SKM-1 treated with dmso at 0.1 percent for 144 hours (cell line): ENCODE data around the gene CDON.
A peak's percentile ranks its signal among the peaks of the same experiment; 100 is the strongest.
"Not testable (repeated sequence)": the region's sequence is repeated elsewhere in the genome, so short reads cannot be mapped to it uniquely, and the experiment has no call there.

Experiments
- DNase-seq: peaks from one replicate; lab custom pipeline; 2025; ENCODE audit not compliant: unreplicated experiment; lab: John Stamatoyannopoulos, UW

CDON gene

DNA sequence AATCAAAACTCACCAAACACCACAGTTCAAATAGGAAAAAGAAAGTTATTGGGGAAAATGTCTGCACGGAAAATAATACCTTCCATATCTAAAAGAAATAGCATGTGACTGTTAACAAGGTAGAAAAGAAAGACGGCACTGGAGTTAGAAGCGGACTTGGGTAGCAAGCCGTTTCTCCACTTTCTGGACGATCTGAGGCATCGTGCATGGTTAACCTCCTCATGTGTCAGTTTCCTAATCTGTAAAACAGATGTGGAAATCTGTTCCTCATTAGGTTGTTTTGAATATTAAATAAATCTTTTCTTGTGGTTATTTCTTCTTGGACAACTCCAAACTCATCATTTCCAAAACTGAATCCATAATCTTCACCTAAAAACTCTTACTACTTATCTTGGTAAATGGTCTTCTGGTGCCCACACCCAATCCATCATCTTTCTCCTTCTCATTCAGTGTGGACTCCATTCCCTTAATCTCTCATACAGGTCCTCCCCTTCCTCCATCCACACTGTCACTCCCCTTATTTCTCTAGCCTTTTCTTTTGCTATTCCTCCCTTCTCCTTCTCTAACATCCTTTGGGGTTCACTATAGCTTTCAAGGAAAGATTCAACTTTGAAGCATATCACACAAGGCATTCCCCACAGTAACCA lies 63.3 kb downstream of the CDON start:
- DNase-seq = no peak

DNA sequence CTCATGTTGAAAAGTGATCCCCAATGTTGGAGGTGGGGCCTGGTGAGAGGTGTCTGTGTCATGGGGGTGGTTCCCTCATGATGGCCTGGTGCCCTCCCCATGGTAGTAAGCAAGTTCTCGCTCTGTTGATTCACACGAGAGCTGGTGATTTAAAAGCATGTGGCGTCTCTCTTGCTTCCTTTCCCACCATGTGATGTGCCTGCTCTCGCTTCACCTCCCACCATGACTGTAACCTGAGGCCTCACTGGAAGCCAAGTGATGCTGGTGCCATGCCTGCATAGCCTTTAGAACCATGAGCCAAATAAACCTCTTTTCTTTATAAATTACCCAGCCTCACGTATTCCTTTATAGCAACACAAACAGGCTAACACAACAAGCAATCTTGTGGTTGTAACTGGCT lies 64.4 kb downstream of the CDON start:
- no peak for DNase-seq

DNA sequence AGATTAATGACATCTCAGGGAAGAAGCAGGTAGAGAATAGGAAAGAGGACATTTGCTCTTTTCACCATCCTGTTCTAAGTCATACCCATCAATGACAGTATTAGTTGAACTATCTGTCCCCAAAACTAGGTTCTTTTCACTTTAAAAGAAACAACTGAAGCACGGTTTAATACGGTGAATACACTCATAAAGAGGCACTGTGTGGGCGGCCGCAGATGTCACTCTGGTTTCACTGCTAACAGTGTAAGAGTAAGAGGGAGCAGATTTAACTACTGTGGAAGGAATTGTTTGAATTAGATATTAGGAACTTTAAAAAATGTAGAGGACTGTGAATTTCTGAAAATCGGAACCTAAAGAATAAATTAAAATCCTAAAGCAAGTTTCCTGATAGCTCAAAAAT lies 67.4 kb downstream of the CDON start:
- DNase-seq = no peak

DNA sequence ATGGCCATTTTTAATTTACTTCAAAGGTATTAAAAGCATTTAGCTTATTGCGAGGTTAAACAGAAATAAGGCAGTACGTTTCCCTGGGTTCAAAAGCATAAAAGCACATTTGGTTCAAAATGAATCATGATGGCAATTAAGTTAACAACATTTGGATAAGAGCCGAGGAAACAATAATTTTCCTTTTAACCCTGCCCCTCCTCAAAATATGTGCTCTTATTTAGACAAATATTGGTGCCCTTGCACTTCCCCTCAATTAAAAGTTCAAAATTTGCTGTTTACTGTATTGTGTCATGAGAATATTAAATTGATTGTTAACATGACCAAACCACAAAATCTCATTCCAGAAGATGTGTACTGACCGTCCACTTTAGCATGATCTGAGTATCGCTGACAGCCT lies 68.2 kb downstream of the CDON start:
- no peak for DNase-seq

DNA sequence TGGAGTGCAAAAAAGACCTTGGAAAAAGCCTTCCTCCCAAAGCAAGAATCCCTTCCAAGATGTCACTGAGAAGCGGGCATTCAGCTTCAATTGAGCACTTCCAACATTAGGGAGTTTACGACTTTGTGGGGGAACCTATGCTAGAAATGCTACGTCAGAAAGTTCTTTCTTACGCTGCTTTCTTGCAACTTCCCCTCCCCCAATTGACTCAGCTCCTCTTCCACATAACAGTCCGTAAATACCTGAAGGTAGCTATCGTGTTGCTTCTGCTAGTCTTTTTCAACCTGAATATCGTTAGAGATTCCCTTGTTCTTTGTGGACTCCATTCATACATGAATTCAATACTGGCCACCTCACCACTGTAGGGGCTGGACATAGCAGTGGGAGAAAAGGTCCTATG lies 69.8 kb downstream of the CDON start:
- no peak for DNase-seq

DNA sequence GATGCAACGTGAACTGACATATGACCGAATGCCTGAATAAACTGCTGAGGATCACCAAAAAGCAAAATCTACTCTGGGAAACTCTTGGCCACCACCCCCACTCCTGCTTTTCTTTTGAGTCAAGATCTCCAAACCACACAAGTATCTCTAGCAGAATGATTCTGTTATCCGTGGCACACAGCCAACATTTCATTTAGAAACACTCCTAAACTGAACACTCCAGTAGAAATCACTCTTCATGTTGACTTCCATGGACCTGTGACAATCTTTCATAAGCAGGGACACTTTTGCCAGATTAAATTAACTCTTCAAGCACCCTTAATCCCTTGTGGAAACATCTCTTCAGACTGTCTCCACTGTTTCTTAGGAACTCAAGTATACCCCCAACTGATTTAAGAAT lies 72.4 kb downstream of the CDON start:
- no peak for DNase-seq

DNA sequence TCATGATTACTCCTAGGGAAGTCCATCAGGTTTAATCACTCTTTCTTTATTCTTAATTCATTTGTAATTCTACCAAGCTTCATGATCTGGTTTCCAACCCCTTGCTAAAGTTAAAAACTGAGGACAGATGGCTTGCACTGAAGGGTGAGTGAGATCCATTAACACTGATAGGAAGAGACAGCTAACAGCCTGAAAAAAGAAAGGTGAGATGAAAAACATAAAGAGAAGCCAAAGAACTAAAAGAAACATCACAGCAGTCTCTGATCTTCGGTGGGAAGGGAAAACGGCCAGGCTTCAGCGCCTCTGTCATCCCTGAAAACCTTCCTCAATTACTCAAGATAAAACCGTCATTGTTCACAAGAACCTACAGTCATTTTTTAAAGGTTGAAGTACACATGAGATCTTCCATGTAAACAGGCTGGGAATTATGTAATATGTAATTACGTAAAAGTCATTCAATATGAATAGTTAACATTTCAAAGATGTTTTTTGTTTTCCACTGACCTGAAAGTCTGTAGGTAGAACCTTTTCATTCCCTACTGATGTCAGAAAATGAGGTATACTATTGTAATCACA lies 75.5 kb downstream of the CDON start:
- DNase-seq = no peak

DNA sequence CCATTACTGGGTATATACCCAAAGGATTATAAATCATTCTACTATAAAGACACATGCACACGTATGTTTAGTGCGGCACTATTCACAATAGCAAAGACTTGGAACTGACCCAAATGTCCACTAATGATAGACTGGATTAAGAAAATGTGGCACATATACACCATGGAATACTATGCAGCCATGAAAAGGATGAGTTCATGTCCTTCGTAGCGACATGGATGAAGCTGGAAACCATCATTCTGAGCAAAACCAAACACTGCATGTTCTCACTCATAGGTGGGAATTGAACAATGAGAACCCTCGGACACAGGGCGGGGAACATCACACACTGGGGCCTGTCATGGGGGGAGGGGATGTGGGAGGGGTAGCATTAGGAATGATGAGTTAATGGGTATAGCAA lies 76.7 kb downstream of the CDON start:
- DNase-seq = not testable (repeated sequence)

DNA sequence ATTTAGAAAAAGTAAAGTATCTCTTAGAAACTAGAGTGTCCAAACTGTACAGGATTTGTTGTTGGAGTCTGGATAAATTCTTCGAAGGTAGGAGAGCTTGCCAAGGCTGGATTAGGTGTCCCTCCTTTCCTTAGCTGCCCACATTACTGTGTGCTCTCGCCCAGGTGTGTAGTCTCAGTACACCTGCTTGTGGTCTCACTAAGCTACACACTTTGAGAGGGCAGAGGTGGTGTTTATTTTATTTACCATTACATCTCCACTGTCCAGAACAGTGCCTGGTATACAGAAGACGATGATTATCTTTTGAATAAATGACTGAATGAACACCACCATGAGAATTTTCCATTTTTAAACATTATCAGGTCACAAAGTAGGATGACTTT lies 80.3 kb downstream of the CDON start:
- DNase-seq = no peak

DNA sequence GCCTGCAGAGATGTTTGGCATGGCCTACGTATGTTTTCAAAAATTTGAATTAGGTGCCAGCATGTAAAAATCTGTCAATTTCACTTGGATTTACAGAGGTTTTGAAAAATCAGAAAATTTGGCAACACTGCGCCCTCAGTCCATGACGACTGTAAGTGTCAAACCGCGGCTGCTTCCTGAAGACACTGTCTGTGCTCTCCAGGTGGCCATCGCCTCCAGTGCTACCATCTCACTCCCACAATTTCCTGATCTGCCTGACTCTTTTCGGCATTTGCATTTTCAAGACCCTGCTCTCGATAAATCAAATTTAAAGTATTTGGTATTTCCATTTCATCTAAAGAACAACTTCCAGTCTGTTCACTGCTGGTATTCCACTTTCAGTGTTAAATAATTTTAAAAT lies 82.2 kb downstream of the CDON start:
- no peak for DNase-seq

DNA sequence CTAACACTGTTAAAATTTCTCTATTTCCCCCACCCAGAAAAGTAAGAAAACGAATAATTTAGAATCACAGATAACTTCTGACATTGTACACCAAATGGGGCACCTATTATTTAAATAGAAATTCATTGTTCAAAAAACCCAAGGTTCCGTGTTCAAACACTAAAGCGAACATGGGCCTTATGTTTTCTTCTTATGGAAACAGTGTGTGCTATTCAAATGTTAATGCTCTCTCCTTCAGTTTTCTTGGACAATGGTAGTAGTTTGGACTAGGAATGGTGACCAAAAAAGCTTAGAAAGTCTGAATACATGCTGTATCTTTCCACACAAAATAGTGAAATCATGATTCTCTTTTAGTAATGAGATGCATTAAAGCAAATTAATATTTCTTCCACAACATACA lies 83.2 kb downstream of the CDON start:
- DNase-seq = no peak

DNA sequence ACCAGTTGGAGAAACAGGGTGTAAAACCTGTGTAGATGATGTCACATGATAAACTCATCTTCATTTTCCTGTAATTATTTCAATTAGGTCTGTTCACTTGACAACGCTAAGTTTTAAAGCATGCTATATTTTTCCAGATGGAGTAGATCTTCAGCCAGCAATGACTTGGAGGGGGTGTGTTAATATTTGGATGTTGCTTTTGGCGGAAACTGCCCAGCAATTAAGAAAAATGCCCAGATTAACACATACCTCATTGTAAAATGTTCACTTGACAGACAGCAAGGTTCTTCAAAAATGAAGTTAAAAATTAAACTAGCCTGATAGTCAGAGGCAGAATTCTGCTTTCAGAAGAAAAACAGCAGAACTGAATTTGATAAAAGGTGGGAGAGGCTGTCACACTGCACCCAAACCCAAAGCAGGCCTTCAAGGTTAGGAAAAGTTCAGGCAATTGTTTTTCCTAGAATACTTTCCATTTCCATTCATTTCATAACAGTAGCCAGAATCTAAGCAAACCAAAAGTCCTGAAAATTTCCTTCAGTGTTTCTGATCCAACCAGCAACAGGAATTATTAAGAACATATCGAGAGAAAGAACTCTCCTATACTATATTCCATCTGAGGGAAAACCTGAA lies 83.8 kb downstream of the CDON start:
- DNase-seq = no peak

DNA sequence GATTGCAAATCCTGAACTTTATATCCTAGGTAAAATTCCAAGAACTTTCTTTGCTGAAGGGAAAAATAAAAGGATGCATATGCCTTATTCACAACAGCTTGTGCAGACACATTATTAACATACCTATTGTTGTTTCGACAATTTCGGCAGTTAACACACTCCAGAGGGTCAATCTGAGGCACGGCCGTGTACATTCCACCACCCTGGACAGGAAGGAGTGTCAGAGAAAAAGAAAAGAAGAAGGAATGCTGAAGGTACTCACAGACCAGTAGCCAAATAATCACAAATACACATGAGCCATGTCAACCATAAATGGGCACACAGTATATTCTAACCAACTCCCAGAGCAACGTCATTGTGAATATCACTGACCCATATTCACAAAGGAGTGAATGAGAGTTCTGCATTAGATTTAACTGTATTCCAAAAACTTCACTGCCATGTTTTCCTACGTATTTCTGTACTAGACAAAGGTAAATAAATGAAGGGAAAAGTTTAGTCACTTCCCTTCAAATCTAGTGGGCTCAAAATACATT lies 84.4 kb downstream of the CDON start:
- no peak for DNase-seq

DNA sequence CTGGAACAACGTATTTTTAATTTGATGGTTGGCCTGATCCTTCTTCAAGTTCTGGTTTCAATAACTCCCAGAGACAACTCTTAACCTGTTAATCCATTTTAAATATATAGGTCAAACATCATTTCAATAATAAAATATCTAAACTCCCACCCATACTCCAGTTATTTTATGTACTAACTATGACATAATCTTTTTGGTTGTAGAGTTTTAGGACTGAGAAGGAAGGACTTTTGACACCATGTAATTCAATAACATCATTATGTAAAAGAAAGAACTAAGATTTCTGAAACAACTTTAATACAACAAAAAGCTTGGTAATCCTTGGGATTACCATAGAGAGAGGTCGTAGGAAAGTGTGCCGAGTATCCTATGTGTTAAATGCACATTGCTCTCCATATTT lies 85.3 kb downstream of the CDON start:
- no peak for DNase-seq

DNA sequence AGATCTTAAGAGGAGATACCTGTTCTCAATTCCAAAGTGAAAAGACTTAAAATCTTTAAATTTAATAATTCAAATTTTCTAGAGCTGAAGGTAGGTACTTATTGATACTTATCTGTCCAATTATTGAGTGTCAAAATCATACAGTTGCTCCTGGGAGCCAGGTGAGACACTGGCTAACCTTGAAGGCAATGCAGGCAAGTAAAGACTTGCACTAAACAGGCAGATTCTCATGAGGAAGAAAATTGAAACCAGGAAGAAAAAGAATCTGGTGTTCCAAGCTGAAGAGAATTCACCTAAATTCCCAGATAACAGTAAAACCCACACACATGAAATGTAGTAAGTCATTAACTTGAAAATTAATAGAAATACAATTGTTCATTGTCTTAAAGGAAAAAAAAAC lies 86.5 kb downstream of the CDON start:
- no peak for DNase-seq

DNA sequence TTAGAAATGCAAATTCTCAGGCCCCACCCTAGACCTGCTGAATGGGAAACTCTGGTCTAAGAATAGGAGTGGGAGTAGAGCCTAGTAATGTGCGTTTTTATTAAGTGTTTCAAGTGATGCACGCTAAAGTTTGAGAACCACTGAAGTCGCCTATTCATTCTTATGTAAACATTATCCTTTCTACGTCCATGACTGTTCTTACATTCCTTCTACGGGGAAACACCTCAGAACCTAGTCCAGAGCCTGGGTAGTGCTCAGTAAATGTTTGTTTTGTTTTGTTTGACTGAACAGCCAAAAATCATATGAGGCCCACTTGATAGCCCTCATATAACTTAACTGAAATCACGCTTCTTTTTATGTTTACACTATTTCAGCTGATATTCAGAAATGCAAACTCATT lies 87.0 kb downstream of the CDON start:
- no peak for DNase-seq

DNA sequence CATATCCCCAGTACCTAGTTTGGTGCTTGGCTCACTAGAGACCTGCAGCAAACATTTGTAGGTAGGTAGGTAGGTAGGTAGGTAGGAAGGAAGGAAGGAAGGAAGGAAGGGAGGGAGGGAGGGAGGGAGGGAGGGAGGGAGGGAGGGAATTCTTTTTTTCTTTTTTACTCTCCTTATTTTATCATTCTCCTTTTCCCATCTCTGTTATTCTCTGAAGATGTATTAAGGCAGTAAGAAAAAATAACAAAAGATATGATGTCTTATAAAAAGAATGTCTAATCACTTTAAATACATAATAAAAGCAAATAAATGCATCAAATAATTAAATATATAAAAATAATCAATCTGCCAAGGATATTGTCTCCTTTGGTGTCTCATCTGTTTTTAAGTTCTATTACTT lies 88.4 kb downstream of the CDON start:
- no peak for DNase-seq

DNA sequence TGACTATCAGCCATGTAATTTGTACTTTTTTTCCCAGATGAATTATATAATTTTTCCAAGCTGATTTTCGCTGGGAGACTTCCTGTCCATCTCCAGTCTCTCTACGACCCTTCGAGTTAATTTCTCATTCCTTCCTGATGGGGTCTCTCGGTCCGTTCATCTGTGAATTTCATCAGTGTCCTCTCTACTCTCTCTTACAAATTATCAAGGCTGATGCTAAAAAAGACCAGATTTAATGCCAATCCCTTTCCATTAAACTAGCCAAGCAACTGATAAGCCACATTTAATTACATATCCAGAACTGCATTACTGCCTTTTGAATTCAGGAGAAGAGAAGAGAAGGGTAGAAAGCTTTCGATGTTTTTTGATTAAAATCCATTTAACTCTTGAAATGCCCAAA lies 91.0 kb downstream of the CDON start:
- DNase-seq = no peak

DNA sequence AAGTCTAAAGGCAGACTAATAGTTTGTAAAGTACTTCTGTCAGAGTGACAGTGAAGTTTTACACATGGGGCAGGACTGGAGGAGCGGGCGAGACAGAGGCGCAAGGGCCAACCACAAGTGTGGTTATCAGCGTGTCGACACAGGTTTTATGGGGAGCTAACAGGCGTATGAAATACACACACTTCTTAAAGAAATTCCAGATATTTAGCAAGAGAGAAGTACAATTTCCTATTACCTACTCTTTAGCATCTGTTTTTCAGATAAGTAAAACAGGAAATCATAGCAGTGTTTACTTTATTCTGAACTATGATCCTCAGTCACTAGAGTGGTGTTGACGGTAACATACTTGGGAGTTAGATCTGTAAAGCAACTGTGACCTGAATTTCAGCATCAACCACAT lies 94.3 kb downstream of the CDON start:
- peak; percentile 12 for DNase-seq

DNA sequence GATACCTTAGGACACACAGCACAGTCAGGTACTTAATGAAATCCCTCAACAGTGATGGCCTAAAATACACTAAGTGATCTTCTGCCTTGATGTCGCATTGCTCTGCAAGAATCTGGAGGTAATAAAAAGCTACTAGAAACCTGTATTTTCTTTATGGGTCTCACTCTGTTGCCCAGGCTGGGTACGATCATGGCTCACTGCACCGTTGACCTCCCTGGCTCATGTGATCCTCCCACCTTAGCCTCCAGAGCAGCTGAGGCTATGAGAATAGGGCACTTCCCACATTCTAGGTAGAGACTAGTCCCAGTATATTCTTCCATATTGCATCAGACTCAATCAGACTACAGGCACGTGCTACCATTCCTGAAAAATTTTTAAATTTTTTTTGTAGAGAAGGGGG lies 95.2 kb downstream of the CDON start:
- DNase-seq = no peak

DNA sequence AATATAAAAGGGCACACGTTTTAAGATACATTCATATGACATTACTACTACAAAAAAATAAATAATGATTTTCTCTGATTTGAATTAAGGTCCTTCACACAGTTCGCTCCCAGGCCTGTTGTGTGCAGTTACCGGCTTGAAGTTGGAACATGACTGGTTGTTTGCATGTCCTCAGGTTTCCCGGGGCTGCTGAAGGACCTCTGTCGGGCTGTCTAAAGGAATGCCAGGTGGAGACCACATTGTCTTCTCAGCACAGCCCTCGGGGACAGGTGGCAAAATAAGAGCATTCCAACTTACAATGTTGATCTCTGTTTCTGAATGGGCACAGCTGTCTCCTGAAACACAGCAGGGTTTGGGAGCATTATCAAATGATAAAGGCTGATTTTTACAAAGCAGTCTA lies 101.9 kb downstream of the CDON start:
- no peak for DNase-seq

DNA sequence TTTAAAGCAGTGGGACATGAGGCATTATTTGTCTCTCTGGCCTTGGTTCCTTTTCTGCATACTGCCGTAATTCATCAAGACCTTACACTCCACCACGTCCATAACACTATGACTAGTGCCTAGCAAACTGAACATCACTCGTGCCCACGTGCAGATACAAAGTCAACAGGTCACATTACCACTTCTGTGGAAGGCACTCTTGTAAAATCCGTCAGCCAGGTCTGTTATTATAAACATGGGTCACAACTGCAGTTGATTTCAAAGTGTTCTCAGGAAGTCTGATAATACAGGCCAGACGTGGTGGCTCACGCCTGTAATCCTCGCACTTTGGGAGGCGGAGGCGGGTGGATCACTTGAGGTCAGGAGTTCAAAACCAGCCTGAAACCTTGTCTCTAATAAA lies 102.7 kb downstream of the CDON start:
- DNase-seq = no peak

DNA sequence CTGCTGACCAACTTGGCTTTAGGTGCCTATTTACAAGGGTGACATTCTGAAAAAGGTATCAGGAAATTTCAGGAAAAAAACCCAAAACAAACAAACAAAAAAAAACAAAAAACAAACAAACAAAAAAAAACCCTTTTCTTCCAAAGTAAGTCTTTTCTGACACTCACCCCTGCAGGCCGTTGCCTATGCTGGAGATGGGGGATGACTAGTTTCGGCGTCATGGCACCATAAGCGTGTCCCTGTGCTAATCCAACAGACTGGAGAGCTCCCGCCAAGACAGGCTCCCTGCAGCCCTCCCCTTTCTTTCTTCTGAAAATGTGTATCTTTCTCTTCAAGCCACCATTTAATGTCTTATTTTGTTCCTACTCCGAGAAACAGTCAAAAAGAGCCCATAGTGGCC lies 103.2 kb downstream of the CDON start:
- no peak for DNase-seq
